Neutrophil (primary cell): ENCODE measurements around the gene KRT37.
"Not testable (repeated sequence)": the region's sequence is repeated elsewhere in the genome, so short reads cannot be mapped to it uniquely, and the experiment has no call there.

Experiments used
- H3K27ac ChIP-seq: fragments of 200-600 bp; sonication (generic); 2 replicates; pipeline ENCODE4 v1.5.1; 2016; ENCODE audit warnings: mild to moderate bottlenecking, moderate library complexity
- H3K27me3 ChIP-seq: fragments of 200-600 bp; sonication (generic); 2 replicates; pipeline ENCODE4 v1.6.0; 2016; ENCODE audit warnings: mild to moderate bottlenecking
- H3K36me3 ChIP-seq: fragments of 200-600 bp; sonication (generic); 2 replicates; pipeline ENCODE4 v1.5.1; 2017
- H3K4me1 ChIP-seq, 2 experiments: fragments of 200-600 bp in 1 of 2; sonication (generic) in 1 of 2; 1 replicate in 1 of 2; 2 replicates in 1 of 2; pipeline versions ENCODE4 v1.5.1 to v1.6.1; 2013 to 2016; ENCODE audit warnings: low read depth in 1 of 2, low read length in 1 of 2, mild to moderate bottlenecking in 1 of 2, moderate library complexity in 1 of 2; ENCODE audit not compliant: control insufficient read depth in 1 of 2, insufficient read depth in 1 of 2
- H3K4me3 ChIP-seq, 2 experiments: fragments of 200-600 bp in 1 of 2; sonication (generic) in 1 of 2; 1 replicate in 1 of 2; 2 replicates in 1 of 2; pipeline ENCODE4 v1.5.1; 2013 to 2016; ENCODE audit warnings: low read depth in 1 of 2, low read length in 1 of 2, mild to moderate bottlenecking in 1 of 2, moderate library complexity in 1 of 2
- H3K9me3 ChIP-seq: fragments of 200-600 bp; sonication (generic); 2 replicates; pipeline ENCODE4 v1.5.1; 2016
- TF ChIP-seq, protein P1 (sequence below): fragments of 200-600 bp; sonication (generic); IDR thresholded peaks from 2 replicates; pipeline ENCODE4 v1.5.1; 2016; ENCODE audit warnings: antibody characterized with exemption

Gene KRT37

DNA sequence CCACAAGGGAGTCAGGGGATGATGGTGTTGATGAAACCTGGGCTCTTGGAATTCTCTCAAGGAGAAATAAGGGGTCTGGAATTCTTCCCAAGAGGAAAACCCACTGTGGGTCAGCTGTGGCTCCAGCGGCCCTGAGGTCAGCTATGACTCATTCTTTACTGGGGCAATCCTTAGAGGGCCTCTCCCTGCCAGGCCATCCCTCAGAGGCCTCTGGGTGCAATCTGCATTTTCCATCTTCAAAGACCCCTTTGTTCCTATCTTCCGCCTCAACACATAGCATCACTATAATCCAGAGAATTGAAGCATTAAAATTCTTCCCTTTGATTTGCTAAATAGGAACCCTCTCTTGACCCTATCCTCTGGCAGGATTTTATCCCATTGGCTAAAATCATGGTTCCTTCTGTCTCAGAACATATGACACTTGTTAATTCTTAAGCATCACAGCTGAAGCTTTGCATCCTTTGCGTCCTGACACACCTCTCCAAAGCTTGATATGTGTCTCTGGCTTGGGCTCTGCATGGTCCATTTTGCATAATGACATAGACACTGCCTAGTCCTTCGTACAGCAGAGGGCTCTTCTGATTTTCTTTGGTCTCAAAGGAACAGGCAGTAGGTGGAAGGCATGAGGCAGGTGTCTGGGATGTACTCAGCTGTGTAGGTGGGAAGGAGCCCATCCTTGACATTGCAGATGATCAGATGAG, 4.4 kb upstream of the KRT37 start:
- no peak overlapping the region for H3K4me3 ChIP-seq
- no peak overlapping the region for H3K27ac ChIP-seq
- H3K9me3 ChIP-seq: no peaks in the 10 kb centered on the region
- no peaks in the 10 kb centered on the region for H3K36me3 ChIP-seq
- peaks cover 0 to 10% of the 10 kb centered on the region in 2 experiments for H3K4me1 ChIP-seq
- peaks cover 14% of the 10 kb centered on the region for H3K27me3 ChIP-seq
- TF ChIP-seq, protein P1, sequence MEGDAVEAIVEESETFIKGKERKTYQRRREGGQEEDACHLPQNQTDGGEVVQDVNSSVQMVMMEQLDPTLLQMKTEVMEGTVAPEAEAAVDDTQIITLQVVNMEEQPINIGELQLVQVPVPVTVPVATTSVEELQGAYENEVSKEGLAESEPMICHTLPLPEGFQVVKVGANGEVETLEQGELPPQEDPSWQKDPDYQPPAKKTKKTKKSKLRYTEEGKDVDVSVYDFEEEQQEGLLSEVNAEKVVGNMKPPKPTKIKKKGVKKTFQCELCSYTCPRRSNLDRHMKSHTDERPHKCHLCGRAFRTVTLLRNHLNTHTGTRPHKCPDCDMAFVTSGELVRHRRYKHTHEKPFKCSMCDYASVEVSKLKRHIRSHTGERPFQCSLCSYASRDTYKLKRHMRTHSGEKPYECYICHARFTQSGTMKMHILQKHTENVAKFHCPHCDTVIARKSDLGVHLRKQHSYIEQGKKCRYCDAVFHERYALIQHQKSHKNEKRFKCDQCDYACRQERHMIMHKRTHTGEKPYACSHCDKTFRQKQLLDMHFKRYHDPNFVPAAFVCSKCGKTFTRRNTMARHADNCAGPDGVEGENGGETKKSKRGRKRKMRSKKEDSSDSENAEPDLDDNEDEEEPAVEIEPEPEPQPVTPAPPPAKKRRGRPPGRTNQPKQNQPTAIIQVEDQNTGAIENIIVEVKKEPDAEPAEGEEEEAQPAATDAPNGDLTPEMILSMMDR: no peak

DNA sequence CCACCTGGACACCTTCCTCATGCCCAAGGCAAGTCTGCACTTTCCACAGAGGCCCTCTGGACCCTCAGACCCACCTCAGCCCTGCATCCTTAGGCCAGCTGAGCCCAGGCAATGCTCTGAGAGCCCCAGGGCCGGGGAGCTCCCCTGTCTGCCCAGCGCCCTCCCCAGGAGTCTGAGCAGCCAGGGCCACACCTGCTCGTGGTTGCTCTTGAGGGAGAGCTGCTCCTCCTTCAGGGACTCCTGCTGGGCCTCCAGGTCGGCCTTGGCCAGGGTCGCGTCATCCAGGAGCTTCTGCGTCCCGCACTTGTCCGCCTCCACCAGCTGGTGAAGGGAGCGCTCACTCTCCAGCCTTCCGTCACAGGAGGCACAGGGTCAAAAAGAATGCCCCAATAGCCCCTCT, 1.8 kb downstream of the KRT37 start:
- H3K4me3 ChIP-seq, H3K4me1 ChIP-seq, H3K36me3 ChIP-seq, H3K9me3 ChIP-seq, H3K27me3 ChIP-seq, H3K27ac ChIP-seq: not testable (repeated sequence)

DNA sequence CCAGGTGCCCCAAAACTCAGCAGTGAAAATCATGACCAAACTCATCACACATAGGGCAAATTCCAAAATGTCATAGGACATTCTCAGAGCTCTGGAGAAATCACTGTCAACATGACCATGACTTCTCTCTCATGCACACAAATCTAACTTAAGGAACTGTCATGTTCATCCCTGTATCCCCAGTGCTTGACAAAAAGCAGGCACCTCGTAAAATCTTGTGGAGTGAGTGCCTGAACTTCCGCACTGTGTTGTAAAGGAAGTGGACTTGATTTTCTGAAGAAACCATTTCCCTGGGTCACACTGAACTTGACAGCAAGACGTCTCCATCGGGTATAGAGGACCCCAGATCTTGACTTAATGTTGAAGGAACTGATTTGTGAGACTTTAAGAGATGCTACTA, 2.8 kb downstream of the KRT37 start:
- H3K27ac ChIP-seq: no peak overlapping the region
- no peaks in the 10 kb centered on the region for H3K36me3 ChIP-seq
- H3K4me3 ChIP-seq: no peak overlapping the region
- peaks cover 10% of the 10 kb centered on the region for H3K27me3 ChIP-seq
- TF ChIP-seq, protein P1: no peak
- no peaks in the 10 kb centered on the region for H3K4me1 ChIP-seq
- no peaks in the 10 kb centered on the region for H3K9me3 ChIP-seq

DNA sequence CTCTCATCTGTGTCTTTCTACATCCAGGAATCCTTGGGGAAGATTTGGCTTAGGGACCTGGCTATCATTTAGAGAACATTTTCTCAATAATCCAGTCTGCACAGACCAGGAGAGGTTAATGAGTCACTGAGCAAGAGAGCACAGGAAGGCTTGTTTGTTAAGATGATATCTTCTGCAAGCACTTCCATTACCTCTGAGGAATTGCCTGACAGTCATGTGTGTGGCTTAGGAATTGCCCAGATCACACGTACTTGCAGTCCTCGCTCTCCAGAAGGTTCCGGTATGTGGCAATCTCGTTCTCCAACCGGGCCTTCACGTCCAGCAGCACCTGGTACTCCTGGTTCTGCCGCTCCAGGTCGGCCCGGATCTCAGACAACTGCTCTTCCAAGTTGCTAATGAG, 3.3 kb downstream of the KRT37 start:
- Histone ChIP-seq H3K27me3 (peaks cover 10% of the 10 kb centered on the region), H3K9me3 (no peaks in the 10 kb centered on the region), H3K36me3 (no peaks in the 10 kb centered on the region), H3K4me3 (no peak overlapping the region), H3K4me1 (no peaks in the 10 kb centered on the region), H3K27ac (no peak overlapping the region)
- TF ChIP-seq, protein P1: no peak

DNA sequence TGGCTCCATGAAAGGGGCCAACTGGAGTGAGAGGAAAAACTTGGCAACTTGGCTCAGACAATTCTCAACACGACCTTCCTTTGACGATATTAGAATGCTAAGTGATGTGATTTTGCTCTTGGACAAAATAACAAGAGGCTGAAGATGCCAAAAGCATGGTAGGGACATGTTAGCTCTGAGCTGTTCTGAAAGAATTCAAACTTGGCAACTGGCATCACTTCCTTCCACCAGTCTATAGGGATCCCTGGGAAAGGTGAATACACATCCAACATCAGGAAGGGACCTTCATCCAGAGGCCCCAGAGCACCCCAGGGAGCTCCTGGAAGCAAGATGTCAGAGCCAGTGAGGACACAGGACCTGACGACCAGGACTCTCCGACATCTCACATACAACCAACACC, 4.3 kb downstream of the KRT37 start:
- Histone ChIP-seq H3K27ac (no peak overlapping the region), H3K9me3 (no peaks in the 10 kb centered on the region), H3K4me3 (no peak overlapping the region), H3K27me3 (peaks cover 10% of the 10 kb centered on the region), H3K36me3 (no peaks in the 10 kb centered on the region), H3K4me1 (no peaks in the 10 kb centered on the region)
- TF ChIP-seq, protein P1: no peak

DNA sequence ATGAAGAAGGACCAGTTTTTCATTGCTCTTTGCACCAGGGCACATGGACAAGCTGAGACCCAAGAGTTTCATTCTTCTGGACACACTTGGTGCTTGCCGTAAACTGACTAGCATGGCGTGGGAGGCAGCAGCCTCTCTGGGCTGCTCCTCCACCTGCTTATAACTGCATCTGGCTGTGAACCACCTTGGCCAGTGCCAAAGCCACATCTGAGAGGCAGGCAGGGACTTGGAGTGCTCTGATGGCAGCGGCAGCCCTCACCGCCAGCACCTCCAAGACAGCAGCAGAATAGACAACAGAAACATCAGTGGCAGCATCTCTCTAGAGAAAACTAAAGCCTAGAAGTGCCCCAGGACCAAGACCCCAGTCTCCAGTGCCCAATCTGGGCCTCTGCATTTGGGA, 4.7 kb downstream of the KRT37 start:
- Histone ChIP-seq H3K27ac (no peak overlapping the region), H3K4me1 (no peaks in the 10 kb centered on the region), H3K4me3 (no peak overlapping the region), H3K36me3 (no peaks in the 10 kb centered on the region), H3K9me3 (no peaks in the 10 kb centered on the region), H3K27me3 (peaks cover 10% of the 10 kb centered on the region)
- TF ChIP-seq, protein P1: no peak
